ENCODE measurements around the gene ZNF618.

The ZNF618 gene

DNA sequence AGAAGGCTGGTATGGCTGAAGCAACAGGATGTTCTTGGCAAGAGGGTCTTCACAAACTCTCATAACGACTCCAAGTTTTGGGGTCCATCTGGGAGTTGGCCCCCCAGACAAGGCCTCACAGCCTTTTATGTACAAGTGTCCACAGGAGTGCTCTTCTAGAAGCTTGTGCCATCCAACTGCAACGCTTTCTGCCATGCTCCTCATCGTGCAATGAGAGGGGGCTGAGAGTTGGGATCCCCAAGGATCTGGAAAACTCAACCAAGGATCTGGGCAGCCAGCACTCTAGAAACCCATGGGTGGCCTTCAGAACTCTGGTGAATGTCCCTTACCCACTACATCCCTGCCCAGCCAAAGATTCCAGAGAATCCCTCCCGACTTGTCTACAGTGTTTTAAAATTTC is 210.5 kb downstream of the ZNF618 start:
- TF ChIP-seq, protein P1, sequence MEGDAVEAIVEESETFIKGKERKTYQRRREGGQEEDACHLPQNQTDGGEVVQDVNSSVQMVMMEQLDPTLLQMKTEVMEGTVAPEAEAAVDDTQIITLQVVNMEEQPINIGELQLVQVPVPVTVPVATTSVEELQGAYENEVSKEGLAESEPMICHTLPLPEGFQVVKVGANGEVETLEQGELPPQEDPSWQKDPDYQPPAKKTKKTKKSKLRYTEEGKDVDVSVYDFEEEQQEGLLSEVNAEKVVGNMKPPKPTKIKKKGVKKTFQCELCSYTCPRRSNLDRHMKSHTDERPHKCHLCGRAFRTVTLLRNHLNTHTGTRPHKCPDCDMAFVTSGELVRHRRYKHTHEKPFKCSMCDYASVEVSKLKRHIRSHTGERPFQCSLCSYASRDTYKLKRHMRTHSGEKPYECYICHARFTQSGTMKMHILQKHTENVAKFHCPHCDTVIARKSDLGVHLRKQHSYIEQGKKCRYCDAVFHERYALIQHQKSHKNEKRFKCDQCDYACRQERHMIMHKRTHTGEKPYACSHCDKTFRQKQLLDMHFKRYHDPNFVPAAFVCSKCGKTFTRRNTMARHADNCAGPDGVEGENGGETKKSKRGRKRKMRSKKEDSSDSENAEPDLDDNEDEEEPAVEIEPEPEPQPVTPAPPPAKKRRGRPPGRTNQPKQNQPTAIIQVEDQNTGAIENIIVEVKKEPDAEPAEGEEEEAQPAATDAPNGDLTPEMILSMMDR (IDR thresholded peaks at IDR 0.05; ENCODE audit: insufficient read depth, low read length, missing control alignments) = no peak
- H3K4me3 ChIP-seq (ENCODE audit: low read depth, low read length) = no peak overlapping the region
- CTCF ChIA-PET = interaction anchor here (1.3 to 3.8 kb wide), 3 partner anchors 8 to 204 kb away, joined by 3 to 23 read pairs (median 4); partner anchors contain the start of gene AMBP
- no peak for DNase-seq (ENCODE audit: low read depth, low spot score)
- POLR2A ChIA-PET = no interaction called here

DNA sequence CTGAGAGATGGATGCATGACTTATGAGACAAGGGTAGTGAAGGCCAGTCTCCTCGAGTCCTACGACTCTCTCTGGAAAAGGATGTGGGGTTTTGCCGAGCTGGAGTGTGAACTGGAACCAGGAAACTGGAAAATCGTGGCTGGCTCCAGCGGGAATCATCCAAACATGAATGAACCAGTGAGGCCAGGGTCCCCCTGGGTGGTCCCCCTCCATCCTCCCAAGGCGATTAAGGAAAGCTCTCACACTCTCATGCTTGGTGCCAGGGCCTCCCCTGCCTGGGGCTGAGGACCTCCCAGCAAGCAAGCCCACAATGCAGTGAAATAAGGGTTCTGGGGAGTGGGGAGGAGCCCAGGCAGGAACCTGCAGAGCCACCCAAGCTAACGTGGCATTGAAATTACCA is 211.6 kb downstream of the ZNF618 start:
- ChIA-PET CTCF (interaction anchor here (1.2 to 3.8 kb wide), 6 partner anchors 9 to 203 kb away, joined by 3 to 23 read pairs (median 4); partner anchors contain the start of gene AMBP), POLR2A (no interaction called here)
- TF ChIP-seq, protein P1 (IDR thresholded peaks at IDR 0.05; ENCODE audit: insufficient read depth, low read length, missing control alignments) = no peak
- DNase-seq (ENCODE audit: low read depth, low spot score) = no peak
- no peak overlapping the region for H3K4me3 ChIP-seq (ENCODE audit: low read depth, low read length)

DNA sequence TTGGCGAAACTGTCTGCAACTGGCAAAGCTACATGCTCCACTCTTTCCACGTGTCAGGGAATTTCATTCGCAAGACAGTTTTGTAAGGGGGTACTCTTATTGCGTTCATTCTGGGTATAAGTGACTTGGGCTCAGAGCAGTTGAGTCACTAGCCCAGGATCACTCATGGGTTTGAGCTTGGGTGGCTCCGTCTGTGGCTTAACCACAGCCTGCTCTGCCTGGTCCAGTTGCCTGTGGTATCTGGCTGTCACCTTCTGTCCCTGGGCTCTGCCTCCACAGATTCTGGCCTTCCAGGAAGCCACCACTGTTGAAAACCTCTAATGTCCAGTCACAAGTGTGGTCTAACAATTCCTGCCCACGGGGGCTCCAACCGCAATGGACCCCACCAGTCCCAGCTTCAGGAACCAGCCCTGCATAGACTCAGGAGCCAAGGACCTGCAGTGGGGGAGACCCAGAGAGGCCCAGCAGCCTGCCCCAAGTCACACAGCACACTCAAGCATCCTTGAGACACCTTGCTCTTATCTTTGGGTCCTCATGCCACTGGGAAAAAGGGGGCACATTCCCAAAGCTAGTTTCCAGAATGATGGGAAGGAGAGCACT is 212.6 kb downstream of the ZNF618 start:
- TF ChIP-seq, protein P1 (IDR thresholded peaks at IDR 0.05; ENCODE audit: insufficient read depth, low read length, missing control alignments) = no peak
- ChIA-PET POLR2A (no interaction called here), CTCF (interaction anchor here (1.2 to 3.8 kb wide), 7 partner anchors 8 to 250 kb away, joined by 3 to 23 read pairs (median 4); no protein-coding TSS in a partner anchor)
- no peak for DNase-seq (ENCODE audit: low read depth, low spot score)
- no peak overlapping the region for H3K4me3 ChIP-seq (ENCODE audit: low read depth, low read length)

DNA sequence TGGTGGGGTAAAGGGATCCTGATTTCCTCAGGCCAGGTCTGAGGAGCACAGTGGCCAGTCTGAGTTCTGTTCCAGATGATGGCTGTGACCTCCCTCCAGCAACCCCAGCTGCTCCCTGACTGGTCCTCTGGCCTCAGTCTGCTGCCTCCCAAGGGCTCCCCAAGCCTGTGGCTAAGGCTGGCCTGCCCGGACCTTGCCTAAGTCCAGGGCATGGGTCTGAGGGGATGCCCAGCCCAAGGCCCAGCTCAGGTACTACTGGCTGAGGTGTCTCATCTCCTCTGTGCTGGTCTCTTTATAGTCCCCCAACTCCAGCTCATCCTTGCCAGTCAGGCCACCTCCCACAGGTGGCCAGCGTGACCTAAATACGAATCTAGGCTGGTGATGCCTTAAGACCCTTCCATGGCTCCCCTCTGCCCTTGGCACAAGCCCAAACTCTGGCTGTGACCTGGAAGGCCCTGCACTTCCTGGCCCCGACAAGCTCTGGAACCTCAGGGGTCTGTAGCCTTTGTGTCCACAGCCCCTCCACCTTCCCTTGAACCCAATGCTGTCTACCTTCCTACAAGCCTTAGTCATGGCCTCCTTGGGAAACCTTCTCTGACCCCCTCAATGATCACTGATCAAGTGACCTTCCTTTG is 213.2 kb downstream of the ZNF618 start:
- H3K4me3 ChIP-seq (ENCODE audit: low read depth, low read length) = no peak overlapping the region
- TF ChIP-seq, protein P1 (IDR thresholded peaks at IDR 0.05; ENCODE audit: insufficient read depth, low read length, missing control alignments) = no peak
- ChIA-PET CTCF (interaction anchor here (1.2 to 3.8 kb wide), 5 partner anchors 9 to 249 kb away, joined by 3 to 23 read pairs (median 4); no protein-coding TSS in a partner anchor), POLR2A (no interaction called here)
- no peak for DNase-seq (ENCODE audit: low read depth, low spot score)

DNA sequence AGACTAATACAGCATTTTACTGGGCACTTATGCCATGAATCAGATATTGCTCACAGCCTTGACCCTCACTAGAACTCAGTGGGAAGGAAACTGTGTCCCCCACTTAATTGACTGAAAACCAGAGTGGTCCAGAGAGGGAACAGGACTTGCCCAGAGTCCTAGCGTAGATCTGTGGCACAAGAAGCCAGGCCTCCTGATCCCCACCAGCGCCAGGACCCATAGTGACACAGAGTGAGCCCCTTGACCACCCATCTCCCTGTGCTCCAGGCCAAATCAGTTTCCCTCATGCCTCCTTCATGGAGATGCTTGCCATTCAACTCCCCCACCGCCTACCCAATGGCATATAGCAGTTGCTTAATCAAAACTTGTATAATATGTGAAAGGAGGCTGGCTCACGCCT is 214.7 kb downstream of the ZNF618 start:
- POLR2A ChIA-PET = no interaction called here
- TF ChIP-seq, protein P1 (IDR thresholded peaks at IDR 0.05; ENCODE audit: insufficient read depth, low read length, missing control alignments) = no peak
- DNase-seq (ENCODE audit: low read depth, low spot score) = no peak
- CTCF ChIA-PET = interaction anchor here (0.8 to 10.5 kb wide), 5 partner anchors 8 to 17 kb away, joined by 3 to 118 read pairs (median 5); no protein-coding TSS in a partner anchor
- H3K4me3 ChIP-seq (ENCODE audit: low read depth, low read length) = no peak overlapping the region

DNA sequence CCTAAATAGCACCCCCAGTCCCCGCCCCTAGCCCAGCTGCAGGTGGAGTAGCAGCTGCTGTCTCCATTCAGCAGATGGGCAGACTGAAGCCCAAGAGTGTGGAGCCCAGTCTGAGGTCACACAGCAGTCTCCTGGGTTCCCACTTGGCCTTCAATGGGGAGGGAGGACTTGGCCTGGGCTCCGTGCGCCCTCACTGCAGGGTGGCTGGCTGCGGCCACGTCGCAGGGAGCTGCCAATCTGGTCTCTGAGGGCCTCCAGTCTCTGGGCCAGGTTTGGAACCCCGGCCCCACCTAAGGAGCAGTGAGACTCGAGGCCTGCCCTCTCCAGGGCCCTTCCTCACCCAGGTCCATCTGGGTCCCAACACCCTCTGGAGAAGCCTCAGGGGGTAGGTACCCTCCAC is 215.6 kb downstream of the ZNF618 start:
- POLR2A ChIA-PET = no interaction called here
- no peak for DNase-seq (ENCODE audit: low read depth, low spot score)
- CTCF ChIA-PET = interaction anchor here (0.9 to 10.5 kb wide), 3 partner anchors 9 to 199 kb away, joined by 3 to 118 read pairs (median 5); no protein-coding TSS in a partner anchor

More for the DNA sequence above, 215.6 kb downstream of the ZNF618 start:
- TF ChIP-seq, protein P1 (IDR thresholded peaks at IDR 0.05; ENCODE audit: insufficient read depth, low read length, missing control alignments) = no peak
- H3K4me3 ChIP-seq (ENCODE audit: low read depth, low read length) = no peak overlapping the region
